Activated T-cell treated with anti-CD3 and anti-CD28 coated beads for 1 hour (primary cell): ENCODE results near the gene EPB41L1.

ENCODE experiments used
- DNase-seq: peaks from one replicate; pipeline ENCODE4 v3.0.0-alpha.2; 2020; ENCODE audit warnings: low read depth

Gene EPB41L1

GRCh38 chr20:36230019-36230418 is 75.5 kb downstream of the EPB41L1 start:
- no peak for DNase-seq

GRCh38 chr20:36231331-36231730 is 76.8 kb downstream of the EPB41L1 start:
- no peak for DNase-seq

GRCh38 chr20:36234771-36235320 is 80.3 kb downstream of the EPB41L1 start:
- no peak for DNase-seq

- DNase-seq: peak; percentile 68
These were observed 81.6 kb downstream of the EPB41L1 start, which contains the start of gene AAR2 for GRCh38 chr20:36235892-36236785. TSS of gene AAR2 (plus strand) at chr20:36236478. CDS start at chr20:36239869, 3,391 bp downstream.

- DNase-seq: no peak
These were observed 82.2 kb downstream of the EPB41L1 start for GRCh38 chr20:36236786-36237121.

- no peak for DNase-seq
These were observed 82.9 kb downstream of the EPB41L1 start for GRCh38 chr20:36237477-36237876.

- DNase-seq: no peak
These were observed 83.6 kb downstream of the EPB41L1 start for GRCh38 chr20:36238153-36238552.

- DNase-seq: no peak
These were observed 84.2 kb downstream of the EPB41L1 start for GRCh38 chr20:36238760-36239159.

GRCh38 chr20:36240076-36240475 is 85.5 kb downstream of the EPB41L1 start:
- DNase-seq: no peak

- DNase-seq: no peak
These were observed 87.1 kb downstream of the EPB41L1 start for GRCh38 chr20:36241678-36242077.

GRCh38 chr20:36243726-36244125 is 89.2 kb downstream of the EPB41L1 start:
- no peak for DNase-seq

- DNase-seq: no peak
These were observed 91.9 kb downstream of the EPB41L1 start for GRCh38 chr20:36246401-36246800.

- DNase-seq: no peak
These were observed 94.3 kb downstream of the EPB41L1 start for GRCh38 chr20:36248836-36249235.

- DNase-seq: no peak
These were observed 94.9 kb downstream of the EPB41L1 start for GRCh38 chr20:36249450-36249849.

GRCh38 chr20:36251426-36251825 is 96.9 kb downstream of the EPB41L1 start:
- no peak for DNase-seq

- DNase-seq: no peak
These were observed 98.0 kb downstream of the EPB41L1 start for GRCh38 chr20:36252511-36252910.

- no peak for DNase-seq
These were observed 98.5 kb downstream of the EPB41L1 start for GRCh38 chr20:36253036-36253435.

- no peak for DNase-seq
These were observed 99.5 kb downstream of the EPB41L1 start for GRCh38 chr20:36254076-36254475.

- no peak for DNase-seq
These were observed 100.9 kb downstream of the EPB41L1 start for GRCh38 chr20:36255445-36255844.

GRCh38 chr20:36259177-36260061 is 104.9 kb downstream of the EPB41L1 start:
- no peak for DNase-seq

GRCh38 chr20:36260316-36260715 is 105.8 kb downstream of the EPB41L1 start:
- no peak for DNase-seq

- no peak for DNase-seq
These were observed 107.0 kb downstream of the EPB41L1 start for GRCh38 chr20:36261389-36262105.
